Gastroesophageal sphincter (tissue), 3 donors: ENCODE data around the gene ZEB2.

Source experiments
- EP300 ChIP-seq: sonication (generic); formaldehyde crosslinking; IDR thresholded peaks from one replicate; pipeline ENCODE4 v1.6.1; 2017; ENCODE audit warnings: antibody characterized with exemption, mild to moderate bottlenecking
- POLR2AphosphoS5 ChIP-seq: sonication (generic); formaldehyde crosslinking; IDR thresholded peaks from one replicate; pipeline ENCODE4 v1.6.1; 2017; ENCODE audit warnings: antibody characterized with exemption
- TF ChIP-seq, protein P1 (sequence below), 4 experiments: fragments of 200-600 bp in 2 of 4; fragments of 450-650 bp in 2 of 4; sonication (generic) in 1 of 4; IDR thresholded peaks; one replicate each; pipeline ENCODE4 v1.5.1; 2017 to 2019; ENCODE audit warnings: antibody characterized with exemption in 4 of 4, mild to moderate bottlenecking in 2 of 4, moderate library complexity in 2 of 4

DNA sequence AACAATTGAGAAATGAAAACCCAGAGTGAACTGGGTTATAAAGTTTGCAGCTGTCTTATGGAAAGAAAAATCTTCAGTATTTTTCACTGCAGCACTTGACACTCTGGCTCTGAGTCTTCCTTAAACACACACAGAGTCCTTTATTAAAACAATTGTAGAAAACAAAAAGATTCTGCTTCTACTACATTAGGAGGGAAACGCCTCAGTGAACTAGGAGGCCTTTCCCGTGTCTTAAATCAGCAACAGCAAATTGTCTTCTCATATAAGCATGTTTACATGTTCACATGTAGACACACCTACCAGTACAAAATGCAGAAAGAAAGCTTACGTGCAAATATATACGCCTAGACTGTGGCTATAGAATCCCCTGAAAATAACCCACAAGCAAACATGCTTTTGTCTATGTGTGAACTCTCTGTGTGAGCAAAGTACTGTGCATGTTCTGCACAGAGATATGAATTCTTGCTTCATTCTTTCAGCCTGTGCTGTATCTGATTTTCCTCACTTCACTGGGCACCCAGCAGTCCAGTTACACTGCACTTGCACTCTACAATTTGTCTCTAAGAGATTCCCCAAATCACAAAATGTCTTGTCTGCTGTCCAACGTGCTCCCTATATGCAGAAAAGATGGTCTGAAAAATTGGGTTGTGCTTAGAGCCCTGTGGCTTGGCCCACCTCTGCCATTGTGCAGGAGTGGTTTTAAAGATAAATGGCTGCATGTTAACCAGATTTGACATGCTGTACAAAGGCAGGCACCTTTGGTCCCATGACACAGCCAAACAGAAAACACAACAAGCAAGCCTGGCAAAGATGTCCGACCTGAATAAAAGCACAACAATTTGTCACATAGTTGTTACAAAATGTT is 24.5 kb downstream of the ZEB2 start:
- TF ChIP-seq, protein P1, sequence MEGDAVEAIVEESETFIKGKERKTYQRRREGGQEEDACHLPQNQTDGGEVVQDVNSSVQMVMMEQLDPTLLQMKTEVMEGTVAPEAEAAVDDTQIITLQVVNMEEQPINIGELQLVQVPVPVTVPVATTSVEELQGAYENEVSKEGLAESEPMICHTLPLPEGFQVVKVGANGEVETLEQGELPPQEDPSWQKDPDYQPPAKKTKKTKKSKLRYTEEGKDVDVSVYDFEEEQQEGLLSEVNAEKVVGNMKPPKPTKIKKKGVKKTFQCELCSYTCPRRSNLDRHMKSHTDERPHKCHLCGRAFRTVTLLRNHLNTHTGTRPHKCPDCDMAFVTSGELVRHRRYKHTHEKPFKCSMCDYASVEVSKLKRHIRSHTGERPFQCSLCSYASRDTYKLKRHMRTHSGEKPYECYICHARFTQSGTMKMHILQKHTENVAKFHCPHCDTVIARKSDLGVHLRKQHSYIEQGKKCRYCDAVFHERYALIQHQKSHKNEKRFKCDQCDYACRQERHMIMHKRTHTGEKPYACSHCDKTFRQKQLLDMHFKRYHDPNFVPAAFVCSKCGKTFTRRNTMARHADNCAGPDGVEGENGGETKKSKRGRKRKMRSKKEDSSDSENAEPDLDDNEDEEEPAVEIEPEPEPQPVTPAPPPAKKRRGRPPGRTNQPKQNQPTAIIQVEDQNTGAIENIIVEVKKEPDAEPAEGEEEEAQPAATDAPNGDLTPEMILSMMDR (IDR thresholded peaks at IDR 0.05), result no peak
- TF ChIP-seq POLR2AphosphoS5, result no peak
- no peak for TF ChIP-seq EP300
